T-helper 22 cell (primary cell): ENCODE measurements around the gene ARHGAP24.

Experiments used
- DNase-seq: peaks from one replicate; pipeline ENCODE4 v3.0.0-alpha.2; 2020; ENCODE audit warnings: low read depth

Gene ARHGAP24

GRCh38 chr4:85580489-85580888 is 105.5 kb downstream of the ARHGAP24 start:
- no peak for DNase-seq

- no peak for DNase-seq
Observed at GRCh38 chr4:85587952-85588351, 113.0 kb downstream of the ARHGAP24 start.

GRCh38 chr4:85591406-85592098 is 116.6 kb downstream of the ARHGAP24 start:
- DNase-seq: no peak

- DNase-seq: no peak
Observed at GRCh38 chr4:85595098-85595775, 120.3 kb downstream of the ARHGAP24 start.

GRCh38 chr4:85595796-85596559 is 121.0 kb downstream of the ARHGAP24 start:
- DNase-seq: no peak

GRCh38 chr4:85598936-85599335 is 124.0 kb downstream of the ARHGAP24 start:
- no peak for DNase-seq

- DNase-seq: no peak
Observed at GRCh38 chr4:85600501-85600900, 125.6 kb downstream of the ARHGAP24 start.

GRCh38 chr4:85603437-85604336 is 128.7 kb downstream of the ARHGAP24 start:
- DNase-seq: no peak

- no peak for DNase-seq
Observed at GRCh38 chr4:85606505-85606904, 131.6 kb downstream of the ARHGAP24 start.

- no peak for DNase-seq
Observed at GRCh38 chr4:85607624-85608023, 132.7 kb downstream of the ARHGAP24 start.

- no peak for DNase-seq
Observed at GRCh38 chr4:85610450-85610849, 135.5 kb downstream of the ARHGAP24 start.

GRCh38 chr4:85611661-85612060 is 136.7 kb downstream of the ARHGAP24 start:
- no peak for DNase-seq

- no peak for DNase-seq
Observed at GRCh38 chr4:85613901-85614300, 139.0 kb downstream of the ARHGAP24 start.

GRCh38 chr4:85615952-85616351 is 141.0 kb downstream of the ARHGAP24 start:
- no peak for DNase-seq

GRCh38 chr4:85617202-85617601 is 142.3 kb downstream of the ARHGAP24 start:
- DNase-seq: no peak

- no peak for DNase-seq
Observed at GRCh38 chr4:85632981-85633380, 158.0 kb downstream of the ARHGAP24 start.

- no peak for DNase-seq
Observed at GRCh38 chr4:85637778-85638177, 162.8 kb downstream of the ARHGAP24 start.

GRCh38 chr4:85639946-85640345 is 165.0 kb downstream of the ARHGAP24 start:
- no peak for DNase-seq

- no peak for DNase-seq
Observed at GRCh38 chr4:85642356-85643100, 167.6 kb downstream of the ARHGAP24 start.

- DNase-seq: no peak
Observed at GRCh38 chr4:85644061-85644460, 169.1 kb downstream of the ARHGAP24 start.

GRCh38 chr4:85650908-85651307 is 176.0 kb downstream of the ARHGAP24 start:
- no peak for DNase-seq
